NCI-H774 (cell line): ENCODE measurements around the gene ZSCAN1.
"Not testable (repeated sequence)": the region's sequence is repeated elsewhere in the genome, so short reads cannot be mapped to it uniquely, and the experiment has no call there.

Experiments used
- DNase-seq: peaks from one replicate; lab custom pipeline; 2025; lab: John Stamatoyannopoulos, UW

ZSCAN1 gene

GRCh38 chr19:58033741-58034476 lies at the start of gene ZSCAN1:
ZSCAN1 (plus strand) TSS chr19:58034025; CDS start chr19:58037837, 3,812 bp downstream.
- no peak for DNase-seq

DNA sequence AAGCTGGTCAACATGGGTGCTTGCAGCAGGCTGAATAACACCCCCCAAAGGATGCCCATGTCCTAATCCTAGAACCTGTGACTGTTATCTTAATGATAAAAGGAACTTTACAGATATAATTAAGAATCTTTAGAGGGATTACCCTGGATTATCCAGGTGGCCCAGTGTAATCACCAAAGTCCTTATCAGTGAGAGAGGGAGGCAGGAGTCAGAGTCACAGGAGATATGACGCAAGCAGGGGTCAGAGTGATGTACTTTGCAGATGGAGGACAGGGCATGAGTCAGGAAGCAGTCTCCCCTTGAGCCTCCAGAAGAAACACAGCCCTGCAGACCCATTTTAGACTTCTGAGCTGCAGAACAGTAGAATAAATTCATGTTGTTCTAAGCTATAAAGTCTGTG lies 41.0 kb upstream of the ZSCAN1 start:
- DNase-seq = no peak

DNA sequence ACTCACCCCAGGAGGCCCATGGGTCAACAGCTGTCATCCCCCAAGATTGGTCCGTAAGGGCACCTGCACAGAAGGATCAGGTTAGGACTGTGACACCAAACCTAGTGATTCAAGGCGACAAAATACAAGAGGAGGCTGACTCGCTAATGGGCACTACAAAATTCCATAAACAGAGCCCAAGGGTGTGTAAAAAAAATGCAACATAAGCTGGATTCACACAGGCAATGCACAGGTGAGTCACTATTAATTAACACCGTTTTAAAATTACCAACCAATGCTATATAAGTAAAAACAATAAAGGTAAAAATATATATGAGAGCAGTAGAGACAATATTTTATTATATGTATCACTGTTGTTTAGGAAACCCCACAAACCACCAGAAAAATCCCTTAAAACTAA lies 33.1 kb upstream of the ZSCAN1 start:
- DNase-seq = no peak

- DNase-seq = no peak
Measured at GRCh38 chr19:58001895-58002369, 31.9 kb upstream of the ZSCAN1 start.

- DNase-seq = peak; percentile 89
Measured at GRCh38 chr19:58002384-58003173, 31.2 kb upstream of the ZSCAN1 start, which contains the start of gene ZNF606. ZNF606 (minus strand) TSS chr19:58002820; CDS start chr19:58001319, 1,501 bp downstream.

GRCh38 chr19:58003174-58003828 lies 30.5 kb upstream of the ZSCAN1 start:
- no peak for DNase-seq

- no peak for DNase-seq
Measured at GRCh38 chr19:58007285-58007684, 26.5 kb upstream of the ZSCAN1 start.

DNA sequence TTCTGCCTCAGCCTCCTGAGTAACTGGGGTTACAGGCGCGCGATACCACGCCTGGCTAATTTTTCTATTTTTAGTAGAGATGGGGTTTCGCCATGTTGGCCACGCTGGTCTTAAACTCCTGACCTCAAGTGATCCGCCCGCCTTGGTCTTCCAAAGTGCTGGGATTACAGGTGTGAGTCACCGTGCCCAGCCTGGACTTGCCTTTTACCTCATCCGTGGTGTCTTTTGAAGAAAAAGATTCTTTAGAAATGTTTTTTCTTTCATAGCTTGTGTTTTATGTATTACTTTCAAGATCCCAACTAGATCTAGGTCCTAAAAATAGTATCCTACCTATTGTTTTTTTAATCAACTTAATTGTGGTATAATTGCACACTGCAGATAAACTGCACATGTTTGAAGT lies 24.9 kb upstream of the ZSCAN1 start:
- DNase-seq = not testable (repeated sequence)

DNA sequence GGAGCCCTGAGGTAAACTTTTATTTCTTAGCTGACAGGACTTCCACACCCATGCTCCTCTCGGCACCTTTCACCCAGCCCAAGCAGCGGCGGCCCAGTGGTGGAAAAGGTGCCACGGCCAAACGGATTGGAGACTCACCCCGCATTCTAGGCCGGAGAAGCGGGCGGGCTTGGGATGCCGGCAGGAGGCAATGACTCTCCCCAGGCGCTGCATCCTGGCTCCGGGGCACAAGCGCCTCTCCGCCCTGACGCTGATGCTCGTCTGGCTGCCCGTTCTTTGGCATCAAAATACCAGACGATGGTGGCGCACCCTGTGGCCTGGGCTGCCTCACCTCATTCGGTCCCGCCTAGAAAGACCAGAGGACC lies 24.5 kb upstream of the ZSCAN1 start:
- DNase-seq = no peak

DNA sequence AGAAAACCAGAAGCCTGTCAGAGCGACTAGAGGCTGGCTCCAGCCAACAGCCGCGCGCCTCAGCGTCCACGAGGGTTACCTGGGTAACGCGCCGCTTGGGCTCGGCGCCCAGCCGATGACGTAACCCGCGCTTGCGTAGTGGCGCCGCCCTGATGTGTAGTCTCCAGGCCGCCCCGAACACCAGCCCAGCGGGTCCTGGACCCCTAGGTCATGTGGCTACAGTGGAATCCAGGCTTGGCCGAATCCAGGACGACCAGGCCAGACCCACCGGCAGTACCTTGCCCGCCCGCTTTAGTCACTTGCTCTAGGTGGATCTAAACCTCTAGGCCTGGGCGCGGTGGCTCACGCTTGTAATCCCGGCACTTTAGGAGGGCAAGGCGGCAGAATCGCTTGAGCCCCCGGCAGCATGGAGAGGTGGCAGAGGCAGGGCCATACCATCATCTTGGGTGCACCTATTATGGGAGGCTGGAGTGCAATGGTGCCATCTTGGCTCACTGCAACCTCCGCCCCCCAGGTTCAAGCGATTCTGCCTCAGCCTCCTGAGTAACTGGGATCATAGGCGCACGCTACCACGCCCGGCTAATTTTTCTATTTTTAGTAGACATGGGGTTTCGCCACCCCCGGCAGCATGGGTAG lies 24.0 kb upstream of the ZSCAN1 start:
- DNase-seq = no peak

GRCh38 chr19:58010507-58010906 lies 23.3 kb upstream of the ZSCAN1 start:
- no peak for DNase-seq

DNA sequence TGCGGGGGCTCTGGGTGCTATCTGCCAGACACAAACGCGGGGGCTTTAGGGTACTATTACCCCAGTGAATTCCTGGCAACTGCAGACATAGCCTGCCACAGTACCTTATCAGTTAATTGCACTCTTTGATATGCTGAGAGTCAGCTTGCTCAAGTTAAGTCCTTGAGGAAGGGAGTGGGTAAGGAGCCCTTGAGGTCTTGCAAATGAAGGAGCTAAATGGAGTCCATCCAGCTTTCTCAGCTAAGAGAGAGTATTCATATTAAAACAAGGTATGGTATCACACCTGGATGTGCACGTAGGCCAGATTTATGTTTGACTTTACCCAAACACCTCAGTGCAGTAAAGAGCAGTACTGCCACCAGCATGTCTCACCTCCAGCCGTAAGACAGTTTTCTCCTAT lies 19.7 kb upstream of the ZSCAN1 start:
- DNase-seq = no peak

GRCh38 chr19:58020129-58020528 lies 13.7 kb upstream of the ZSCAN1 start:
- no peak for DNase-seq

DNA sequence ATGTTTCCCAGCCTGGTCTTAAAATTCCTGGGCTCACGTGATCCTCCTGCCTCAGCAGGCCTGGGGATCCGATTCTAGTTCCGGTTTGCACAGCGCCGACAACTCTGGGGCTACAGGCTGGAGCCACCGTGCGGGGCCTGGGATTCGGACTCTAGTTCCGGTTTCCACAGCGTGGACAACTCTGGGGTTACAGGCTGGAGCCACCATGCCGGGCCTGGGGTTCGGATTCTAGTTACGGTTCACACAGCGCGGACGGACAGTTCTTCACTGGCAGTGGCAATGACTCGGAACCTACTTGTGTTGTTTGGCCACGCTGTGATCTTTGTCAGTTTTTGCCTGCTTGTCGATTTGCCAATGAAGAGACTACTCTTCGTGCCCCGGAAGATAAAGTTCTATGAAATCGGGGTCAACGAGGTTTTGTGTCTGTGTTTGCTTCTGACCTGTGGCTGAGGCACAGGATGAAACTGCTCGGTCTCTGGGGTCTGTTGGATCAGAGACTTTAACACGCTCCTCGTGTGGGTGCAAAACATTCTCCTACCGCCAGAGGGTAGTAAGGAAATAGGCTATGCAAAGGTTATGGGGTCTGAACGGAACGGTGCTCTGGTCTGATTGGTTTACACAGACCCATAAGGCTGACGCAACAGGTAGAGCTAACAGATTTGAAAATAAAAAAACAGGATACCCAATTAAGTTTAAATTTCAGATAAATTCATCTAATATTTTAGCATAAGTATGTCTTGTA lies 12.1 kb upstream of the ZSCAN1 start:
- peak; percentile 3 for DNase-seq

DNA sequence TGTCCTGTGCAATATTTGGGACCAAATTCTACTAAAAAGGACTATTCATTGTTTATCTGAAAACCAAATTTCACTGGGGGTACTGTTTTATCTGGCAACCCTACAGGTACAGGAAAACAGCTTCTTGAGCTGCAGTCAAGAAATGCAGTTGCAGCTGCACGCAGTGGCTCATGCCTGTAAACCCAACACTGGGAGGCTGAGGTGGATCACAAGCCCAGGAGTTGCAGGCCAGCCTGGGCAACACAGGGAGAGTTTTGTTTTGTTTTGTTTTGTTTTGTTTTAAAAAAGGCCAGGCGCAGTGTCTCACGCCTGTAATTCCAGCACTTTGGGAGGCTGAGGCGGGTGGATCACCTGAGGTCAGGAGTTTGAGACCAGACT lies 11.6 kb upstream of the ZSCAN1 start:
- no peak for DNase-seq

DNA sequence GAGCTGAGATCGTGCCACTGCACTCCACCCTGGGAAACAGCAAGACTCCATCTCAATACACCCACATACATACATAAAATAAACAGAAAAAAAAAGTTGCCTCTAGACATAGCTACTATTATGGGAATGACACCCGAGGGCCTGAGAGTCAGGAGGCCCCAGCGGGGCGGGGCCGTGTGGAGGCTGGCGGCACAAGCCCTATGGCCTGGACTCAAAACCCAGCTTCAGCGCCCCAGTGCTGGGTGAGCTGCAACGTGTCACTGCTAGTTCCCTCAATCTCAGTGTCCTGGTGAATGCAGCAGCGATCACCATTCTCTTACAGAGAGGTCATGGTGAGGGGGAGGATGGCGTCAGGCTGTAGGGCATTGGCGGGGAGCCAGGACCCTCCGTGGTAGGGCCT lies 9.2 kb upstream of the ZSCAN1 start:
- no peak for DNase-seq

DNA sequence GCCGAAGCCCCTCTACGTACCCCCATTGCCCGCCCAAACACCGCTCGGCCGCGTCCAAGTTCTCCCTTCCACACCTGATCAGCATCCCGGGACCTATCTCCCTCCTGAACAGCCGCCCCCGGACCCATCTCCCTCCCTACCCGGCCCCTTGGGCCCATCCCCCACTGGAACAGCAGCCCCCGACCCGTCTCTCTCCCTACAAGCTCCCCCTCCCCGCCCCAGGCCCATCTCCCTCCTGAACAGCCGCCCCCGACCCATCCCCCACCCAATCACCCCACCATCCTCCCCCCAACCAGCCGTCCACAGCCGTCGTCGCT lies 610 bp downstream of the ZSCAN1 start:
- DNase-seq = no peak

DNA sequence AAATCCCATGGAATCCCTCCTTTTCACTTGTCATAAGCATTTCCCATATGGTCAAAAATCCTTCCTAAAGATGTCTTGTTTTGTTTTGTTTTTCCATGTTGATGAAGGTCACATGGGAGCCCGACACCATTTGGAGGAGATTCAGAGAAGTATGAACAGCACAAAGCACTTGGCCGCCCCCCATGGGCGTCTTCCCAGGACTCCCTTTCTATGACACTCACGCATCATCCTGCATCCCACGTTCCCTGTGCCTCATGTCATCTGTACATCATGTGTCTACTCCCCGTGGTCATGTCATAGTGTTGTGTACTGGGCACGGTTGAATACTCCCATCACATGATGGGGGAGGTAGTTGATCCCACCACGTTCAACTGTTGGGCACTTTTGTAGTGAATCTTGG lies 2.0 kb downstream of the ZSCAN1 start:
- DNase-seq = no peak

DNA sequence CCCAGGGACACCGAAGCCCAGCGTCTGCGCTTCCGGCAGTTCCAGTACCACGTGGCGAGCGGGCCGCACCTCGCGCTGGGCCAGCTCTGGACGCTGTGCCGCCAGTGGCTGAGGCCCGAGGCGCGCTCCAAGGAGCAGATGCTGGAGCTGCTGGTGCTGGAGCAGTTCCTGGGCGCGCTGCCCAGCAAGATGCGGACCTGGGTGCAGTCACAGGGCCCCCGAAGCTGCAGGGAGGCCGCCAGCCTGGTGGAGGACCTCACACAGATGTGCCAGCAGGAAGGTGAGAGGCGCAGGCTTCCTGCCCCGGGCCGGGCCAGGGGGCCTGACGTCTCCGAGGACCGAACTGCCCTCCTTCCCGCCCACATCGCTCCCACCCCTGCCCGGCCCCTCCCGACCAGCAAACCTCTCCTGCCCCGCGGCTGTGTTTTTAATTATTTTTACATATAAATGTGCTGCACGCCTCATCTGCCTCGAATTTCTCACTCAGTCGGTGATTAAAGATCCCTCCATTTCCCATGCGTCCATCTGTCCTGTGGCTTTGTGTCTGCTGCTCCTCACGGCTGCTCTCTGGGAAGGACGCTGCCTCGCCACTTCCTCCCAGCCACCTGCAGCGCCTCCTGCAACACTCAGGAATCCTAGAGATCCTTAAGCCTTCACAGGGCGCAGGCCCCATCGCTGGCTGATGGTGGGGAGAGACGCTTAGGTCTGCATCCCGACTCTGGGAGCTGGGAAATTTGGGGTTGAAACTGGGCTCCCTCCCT lies 4.3 kb downstream of the ZSCAN1 start:
- no peak for DNase-seq

DNA sequence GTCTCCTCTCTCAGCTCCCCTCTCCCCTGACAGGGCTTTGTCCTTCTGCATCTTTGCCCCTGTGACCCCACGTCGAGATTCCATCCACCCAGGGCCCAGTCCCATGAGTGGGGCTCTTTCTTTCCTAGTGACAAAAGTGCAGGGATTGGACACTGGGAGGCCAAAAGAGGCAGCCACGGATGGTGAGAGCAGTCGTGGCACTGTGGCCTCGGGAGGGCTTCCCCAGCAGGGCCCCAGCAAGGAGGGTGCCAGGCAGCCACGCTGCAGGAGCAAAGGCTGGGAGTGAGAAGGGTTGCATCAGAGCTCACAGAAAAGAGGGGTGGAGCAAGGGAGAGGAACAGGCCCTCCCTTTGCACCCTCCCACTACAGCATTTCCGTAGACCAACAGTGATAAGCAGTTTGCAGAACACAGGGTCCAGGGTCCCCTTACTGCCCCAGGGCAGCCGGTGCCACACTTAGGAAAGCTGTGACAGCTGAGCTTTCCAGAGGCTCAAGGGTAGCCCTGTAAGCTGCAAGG lies 4.9 kb downstream of the ZSCAN1 start:
- DNase-seq = no peak
